ENCODE measurements around the gene RDH5. TPM values are rescaled to one million over a fixed set of nuclear protein-coding genes. Genes with fewer than 3 reads are reported as not detected.

RDH5 gene
- total RNA-seq, 1 donor from 2014 or later, result 14.1 TPM

GRCh38 chr12:55736076-55736475 lies 15.9 kb downstream of the RDH5 start:
- Mint-ChIP-seq H3K4me1 (ENCODE audit: unreplicated experiment) (peaks cover 26% of the 10 kb centered on the region), H3K9me3 (no peaks in the 10 kb centered on the region), H3K36me3 (no peaks in the 10 kb centered on the region), H3K27me3 (no peaks in the 10 kb centered on the region), H3K27ac (no peak overlapping the region), H3K4me3 (peak overlapping the region; percentile 57)
- no peak for TF ChIP-seq CTCF (conservative IDR thresholded peaks at IDR 0.05)
- no peak for DNase-seq (ENCODE audit: extremely low spot score, unreplicated experiment)

- TF ChIP-seq CTCF (conservative IDR thresholded peaks at IDR 0.05), result peak; percentile 79
- peak overlapping the region; percentile 89 for H3K4me3 Mint-ChIP-seq
- H3K27me3 Mint-ChIP-seq, result no peaks in the 10 kb centered on the region
- peaks cover 30% of the 10 kb centered on the region for H3K4me1 Mint-ChIP-seq (ENCODE audit: unreplicated experiment)
- H3K27ac Mint-ChIP-seq, result no peak overlapping the region
- DNase-seq (ENCODE audit: extremely low spot score, unreplicated experiment), result no peak
- no peaks in the 10 kb centered on the region for H3K36me3 Mint-ChIP-seq
- no peaks in the 10 kb centered on the region for H3K9me3 Mint-ChIP-seq
Measured at GRCh38 chr12:55736780-55737580, 16.8 kb downstream of the RDH5 start.

- H3K27me3 Mint-ChIP-seq, result no peaks in the 10 kb centered on the region
Measured at GRCh38 chr12:55737581-55738122, 17.5 kb downstream of the RDH5 start.

GRCh38 chr12:55738123-55739024 lies 18.2 kb downstream of the RDH5 start:
- peak overlapping the region; percentile 83 for H3K27ac Mint-ChIP-seq
- peak; percentile 99 for TF ChIP-seq CTCF (conservative IDR thresholded peaks at IDR 0.05)
- H3K27me3 Mint-ChIP-seq, result no peaks in the 10 kb centered on the region
- no peak for DNase-seq (ENCODE audit: extremely low spot score, unreplicated experiment)
- no peaks in the 10 kb centered on the region for H3K36me3 Mint-ChIP-seq
- H3K9me3 Mint-ChIP-seq, result no peaks in the 10 kb centered on the region
- H3K4me1 Mint-ChIP-seq (ENCODE audit: unreplicated experiment), result peaks cover 32% of the 10 kb centered on the region
- peak overlapping the region; percentile 89 for H3K4me3 Mint-ChIP-seq

More at GRCh38 chr12:55737581-55738122, 17.5 kb downstream of the RDH5 start:
- H3K36me3 Mint-ChIP-seq, result no peaks in the 10 kb centered on the region
- TF ChIP-seq CTCF (conservative IDR thresholded peaks at IDR 0.05), result no peak
- peak overlapping the region; percentile 83 for H3K27ac Mint-ChIP-seq
- peaks cover 32% of the 10 kb centered on the region for H3K4me1 Mint-ChIP-seq (ENCODE audit: unreplicated experiment)
- no peaks in the 10 kb centered on the region for H3K9me3 Mint-ChIP-seq
- DNase-seq (ENCODE audit: extremely low spot score, unreplicated experiment), result no peak
- peak overlapping the region; percentile 89 for H3K4me3 Mint-ChIP-seq

- H3K36me3 Mint-ChIP-seq, result no peaks in the 10 kb centered on the region
- H3K4me3 Mint-ChIP-seq, result peak overlapping the region; percentile 89
- no peak overlapping the region for H3K27ac Mint-ChIP-seq
- DNase-seq (ENCODE audit: extremely low spot score, unreplicated experiment), result no peak
- peaks cover 32% of the 10 kb centered on the region for H3K4me1 Mint-ChIP-seq (ENCODE audit: unreplicated experiment)
- H3K27me3 Mint-ChIP-seq, result no peaks in the 10 kb centered on the region
- TF ChIP-seq CTCF (conservative IDR thresholded peaks at IDR 0.05), result no peak
- H3K9me3 Mint-ChIP-seq, result no peaks in the 10 kb centered on the region
Measured at GRCh38 chr12:55739025-55739378, 18.8 kb downstream of the RDH5 start.

Measured in type B pancreatic cell (in vitro differentiated cells).